Kidney (tissue), 14 donors: ENCODE measurements around the gene LCE1D. TPM values are rescaled to one million over a fixed set of nuclear protein-coding genes. Genes with fewer than 3 reads are reported as not detected.

Source experiments
- DNase-seq, 5 donors: peaks; one replicate each; pipeline ENCODE4 v3.0.0-alpha.2; 2013 to 2020
- FAIRE-seq: peaks from 2 replicates; lab custom pipeline; 2012; peaks lifted over from hg19 to GRCh38; lab: Jason Lieb, UNC
- H3K27ac ChIP-seq, 2 donors: one replicate each; pipeline ENCODE4 v1.7.0; 2013; ENCODE audit warnings: low read depth in 2 of 2, low read length in 2 of 2, inconsistent platforms in 1 of 2
- H3K27me3 ChIP-seq: one replicate; pipeline ENCODE4 v1.7.1; 2013; ENCODE audit warnings: low read length, inconsistent platforms; ENCODE audit not compliant: control insufficient read depth, insufficient read depth
- H3K36me3 ChIP-seq, 3 donors: one replicate each; pipeline versions ENCODE4 v1.7.0 to v1.7.1; 2013; ENCODE audit warnings: low read length in 3 of 3, control low read depth in 1 of 3, inconsistent platforms in 1 of 3; ENCODE audit not compliant: insufficient read depth in 3 of 3, control insufficient read depth in 2 of 3
- H3K4me1 ChIP-seq, 3 donors: one replicate each; pipeline versions ENCODE4 v1.7.0 to v1.7.1; 2013; ENCODE audit warnings: low read length in 3 of 3, inconsistent platforms in 1 of 3, low read depth in 1 of 3; ENCODE audit not compliant: control insufficient read depth in 2 of 3, insufficient read depth in 2 of 3
- H3K4me3 ChIP-seq, 3 donors: one replicate each; pipeline versions ENCODE4 v1.7.0 to v1.8.1; 2013; ENCODE audit warnings: low read length in 3 of 3, control low read depth in 1 of 3, inconsistent platforms in 1 of 3
- H3K9ac ChIP-seq, 3 donors: one replicate each; pipeline versions ENCODE4 v1.7.0 to v1.7.1; 2013; ENCODE audit warnings: low read length in 3 of 3, control low read depth in 1 of 3, inconsistent platforms in 1 of 3
- H3K9me3 ChIP-seq, 3 donors: one replicate each; pipeline versions ENCODE4 v1.7.0 to v1.7.1; 2013; ENCODE audit warnings: low read length in 3 of 3, control low read depth in 1 of 3, inconsistent platforms in 1 of 3; ENCODE audit not compliant: control insufficient read depth in 2 of 3, insufficient read depth in 1 of 3
- CTCF ChIP-seq: IDR thresholded peaks from 3 replicates; pipeline ENCODE4 v1.5.1; 2012; ENCODE audit warnings: mild to moderate bottlenecking, moderate library complexity, borderline replicate concordance; ENCODE audit not compliant: insufficient read depth; ENCODE audit errors: extremely low read depth
- intact Hi-C: fragments of 100-400 bp; cut with DNase I; formaldehyde crosslinking; loops from one replicate; pipeline ENCODE4 v1.11.1; 2022
- polyA plus RNA-seq: library from polyadenylated mRNA; stranded (reverse); fragments of 350-450 nt; fragmentation: Illumina TruSeq; extraction: RNeasy Lipid Tissue Mini Kit (QIAGEN cat#74804); gene quantifications from one replicate; pipeline ENCODE4 v1.2.3, GENCODE V29; 2014; ENCODE audit warnings: low read depth, low replicate concordance; ENCODE audit not compliant: insufficient read depth
- total RNA-seq: library from RNA; stranded (reverse); fragmentation: NEBNext Ultra II Directional; extraction: Animal tissue kit (Norgen Biotek cat#: 25700); gene quantifications from one replicate; pipeline ENCODE4 v1.2.1, GENCODE V29; 2021
- donor health status: control.
- donor health status: control.
- donor health status: control.
- donor health status: control.
- donor health status: control.
- donor health status: DM: yes; HTN: yes; CAD: no.
- donor health status: Normal renal cell carcinoma (clear cell type).

The LCE1D gene
- total and polyA plus RNA-seq, 2 donors from 2014 or later, result not detected

GRCh38 chr1:152827173-152827572, 30.7 kb downstream of the LCE1D start, which contains the start of gene LCE1A:
LCE1A (plus strand) TSS chr1:152827473; CDS start chr1:152827473, 0 bp downstream.
- intact Hi-C loops, result no loop called here
- DNase-seq, result no peak
- Histone ChIP-seq H3K9me3 (no peaks in the 10 kb centered on the region), H3K4me1 (no peaks in the 10 kb centered on the region), H3K36me3 (no peaks in the 10 kb centered on the region), H3K9ac (no peak within 1 kb of the TSS), H3K4me3 (no peak within 1 kb of the TSS), H3K27me3 (no peaks in the 10 kb centered on the region), H3K27ac (no peak within 1 kb of the TSS)
- no peak for FAIRE-seq
- TF ChIP-seq CTCF, result no peak

- H3K27ac ChIP-seq, result no peak overlapping the region
- no peaks in the 10 kb centered on the region for H3K9me3 ChIP-seq
- no peaks in the 10 kb centered on the region for H3K36me3 ChIP-seq
- FAIRE-seq, result no peak
- DNase-seq, result no peak
- H3K27me3 ChIP-seq, result no peaks in the 10 kb centered on the region
- no peak overlapping the region for H3K9ac ChIP-seq
- no peaks in the 10 kb centered on the region for H3K4me1 ChIP-seq
- no peak for TF ChIP-seq CTCF
- intact Hi-C loops, result no loop called here
- no peak overlapping the region for H3K4me3 ChIP-seq
Measured at GRCh38 chr1:152836870-152837269, 40.3 kb downstream of the LCE1D start.

GRCh38 chr1:152842556-152842955, 46.0 kb downstream of the LCE1D start, which contains the start of gene LCE6A:
LCE6A (plus strand) TSS chr1:152842856; CDS start chr1:152843521, 665 bp downstream.
- no peak within 1 kb of the TSS for H3K27ac ChIP-seq
- no peaks in the 10 kb centered on the region for H3K36me3 ChIP-seq
- H3K4me3 ChIP-seq, result no peak within 1 kb of the TSS
- no peak for DNase-seq
- TF ChIP-seq CTCF, result no peak
- H3K27me3 ChIP-seq, result no peaks in the 10 kb centered on the region
- intact Hi-C loops, result no loop called here
- no peaks in the 10 kb centered on the region for H3K4me1 ChIP-seq
- no peak within 1 kb of the TSS for H3K9ac ChIP-seq
- no peaks in the 10 kb centered on the region for H3K9me3 ChIP-seq
- FAIRE-seq, result no peak

Other genes starting within 250 kb of the LCE1D start
- gene LCE3E, start 229.9 kb upstream of the LCE1D start, total RNA-seq, result not detected
- not detected for gene LCE3E, start 229.9 kb upstream of the LCE1D start, polyA plus RNA-seq
- not detected for gene LCE3D, start 216.2 kb upstream of the LCE1D start, total RNA-seq
- gene LCE3D, start 216.2 kb upstream of the LCE1D start, polyA plus RNA-seq, result not detected
- gene LCE3C, start 196.5 kb upstream of the LCE1D start, total RNA-seq, result not detected
- not detected for gene LCE3C, start 196.5 kb upstream of the LCE1D start, polyA plus RNA-seq
- gene LCE3B, start 182.9 kb upstream of the LCE1D start, total RNA-seq, result not detected
- gene LCE3B, start 182.9 kb upstream of the LCE1D start, polyA plus RNA-seq, result not detected
- not detected for gene LCE3A, start 173.6 kb upstream of the LCE1D start, total RNA-seq
- not detected for gene LCE3A, start 173.6 kb upstream of the LCE1D start, polyA plus RNA-seq
- not detected for gene LCE2D, start 133.3 kb upstream of the LCE1D start, total RNA-seq
- gene LCE2D, start 133.3 kb upstream of the LCE1D start, polyA plus RNA-seq, result not detected
- not detected for gene LCE2C, start 121.4 kb upstream of the LCE1D start, total RNA-seq
- gene LCE2C, start 121.4 kb upstream of the LCE1D start, polyA plus RNA-seq, result not detected
- gene LCE2B, start 110.6 kb upstream of the LCE1D start, total RNA-seq, result not detected
- not detected for gene LCE2B, start 110.6 kb upstream of the LCE1D start, polyA plus RNA-seq
- gene LCE2A, start 98.4 kb upstream of the LCE1D start, total RNA-seq, result not detected
- not detected for gene LCE2A, start 98.4 kb upstream of the LCE1D start, polyA plus RNA-seq
- not detected for gene LCE4A, start 88.6 kb upstream of the LCE1D start, total RNA-seq
- gene LCE4A, start 88.6 kb upstream of the LCE1D start, polyA plus RNA-seq, result not detected
- not detected for gene KPRP, start 38.7 kb upstream of the LCE1D start, total RNA-seq
- not detected for gene KPRP, start 38.7 kb upstream of the LCE1D start, polyA plus RNA-seq
- not detected for gene LCE1F, start 21.6 kb upstream of the LCE1D start, total RNA-seq
- gene LCE1F, start 21.6 kb upstream of the LCE1D start, polyA plus RNA-seq, result not detected
- not detected for gene LCE1E, start 10.5 kb upstream of the LCE1D start, total RNA-seq
- gene LCE1E, start 10.5 kb upstream of the LCE1D start, polyA plus RNA-seq, result not detected
- not detected for gene LCE1C, start 9.9 kb downstream of the LCE1D start, total RNA-seq
- not detected for gene LCE1C, start 9.9 kb downstream of the LCE1D start, polyA plus RNA-seq
- not detected for gene LCE1B, start 15.2 kb downstream of the LCE1D start, total RNA-seq
- not detected for gene LCE1B, start 15.2 kb downstream of the LCE1D start, polyA plus RNA-seq
- gene LCE1A, start 30.8 kb downstream of the LCE1D start, total RNA-seq, result not detected
- not detected for gene LCE1A, start 30.8 kb downstream of the LCE1D start, polyA plus RNA-seq
- gene LCE6A, start 46.1 kb downstream of the LCE1D start, total RNA-seq, result not detected
- gene LCE6A, start 46.1 kb downstream of the LCE1D start, polyA plus RNA-seq, result not detected
- not detected for gene LCE7A, start 63.3 kb downstream of the LCE1D start, total RNA-seq
- gene LCE7A, start 63.3 kb downstream of the LCE1D start, polyA plus RNA-seq, result not detected
- not detected for gene SMCP, start 81.6 kb downstream of the LCE1D start, total RNA-seq
- not detected for gene SMCP, start 81.6 kb downstream of the LCE1D start, polyA plus RNA-seq
- gene IVL, start 111.8 kb downstream of the LCE1D start, total RNA-seq, result not detected
- not detected for gene IVL, start 111.8 kb downstream of the LCE1D start, polyA plus RNA-seq
- gene SPRR5, start 150.5 kb downstream of the LCE1D start, total RNA-seq, result not detected
- gene SPRR5, start 150.5 kb downstream of the LCE1D start, polyA plus RNA-seq, result not detected
- gene SPRR4, start 173.9 kb downstream of the LCE1D start, total RNA-seq, result not detected
- not detected for gene SPRR4, start 173.9 kb downstream of the LCE1D start, polyA plus RNA-seq
- not detected for gene SPRR1A, start 187.4 kb downstream of the LCE1D start, total RNA-seq
- not detected for gene SPRR1A, start 187.4 kb downstream of the LCE1D start, polyA plus RNA-seq
- not detected for gene SPRR3, start 205.0 kb downstream of the LCE1D start, total RNA-seq
- gene SPRR3, start 205.0 kb downstream of the LCE1D start, polyA plus RNA-seq, result not detected
- not detected for gene SPRR1B, start 234.5 kb downstream of the LCE1D start, total RNA-seq
- not detected for gene SPRR1B, start 234.5 kb downstream of the LCE1D start, polyA plus RNA-seq
- gene SPRR2D, start 244.4 kb downstream of the LCE1D start, total RNA-seq, result not detected
- gene SPRR2D, start 244.4 kb downstream of the LCE1D start, polyA plus RNA-seq, result not detected